PC-3 (cell line): ENCODE measurements around the gene SNX22. TPM values are rescaled to one million over a fixed set of nuclear protein-coding genes. Genes with fewer than 3 reads are reported as not detected.

Source experiments
- ATAC-seq: fragments of 200-7000 bp; cut with Tn5 transposase; 2 replicates; pipeline ENCODE4 v1.9.1; 2020; ENCODE audit warnings: mild to moderate bottlenecking, moderate library complexity
- BruUV-seq: library from RNA; stranded (reverse); fragments of 400-500 nt; replicated peaks from 2 replicates; lab custom pipeline; 2021; lab: Mats Ljungman, UMichigan
- CTCF ChIA-PET: fragments of 300-600 bp; sonication (Branson Sonifier 250); formaldehyde crosslinking; loops from one replicate; lab custom pipeline; 2022; ENCODE audit warnings: antibody characterized with exemption; lab: Charles Lee
- POLR2A ChIA-PET: fragments of 300-600 bp; sonication (Branson Sonifier 250); formaldehyde crosslinking; loops from one replicate; lab custom pipeline; 2022; ENCODE audit warnings: antibody characterized with exemption; ENCODE audit not compliant: unreplicated experiment; lab: Charles Lee
- DNase-seq: peaks from one replicate; pipeline ENCODE4 v3.0.0-alpha.2; 2015
- H2AFZ ChIP-seq: fragments of 300-600 bp; sonication (generic); 2 replicates; pipeline ENCODE4 v1.6.0; 2016; ENCODE audit warnings: antibody characterized with exemption, low read length
- H3F3A ChIP-seq: fragments of 300-600 bp; sonication (generic); one replicate; pipeline ENCODE4 v1.6.0; 2017; ENCODE audit warnings: antibody characterized with exemption, low read length, control low read depth, mild to moderate bottlenecking; ENCODE audit not compliant: unreplicated experiment
- H3K27ac ChIP-seq: fragments of 300-600 bp; sonication (generic); 2 replicates; pipeline ENCODE4 v1.5.1; 2016; ENCODE audit warnings: mild to moderate bottlenecking, low read length
- H3K27me3 ChIP-seq: fragments of 300-600 bp; sonication (generic); 2 replicates; pipeline ENCODE4 v1.6.1; 2016; ENCODE audit warnings: low read length, mixed read lengths
- H3K36me3 ChIP-seq: fragments of 300-600 bp; sonication (generic); 2 replicates; pipeline ENCODE4 v1.6.1; 2016; ENCODE audit warnings: low read depth, mixed run types, low read length, mixed read lengths
- H3K4me1 ChIP-seq: fragments of 300-600 bp; sonication (generic); 2 replicates; pipeline ENCODE4 v1.5.1; 2016; ENCODE audit warnings: low read length; ENCODE audit not compliant: insufficient read depth
- H3K4me2 ChIP-seq: fragments of 300-600 bp; sonication (generic); 2 replicates; pipeline ENCODE4 v1.6.0; 2016; ENCODE audit warnings: low read length
- H3K4me3 ChIP-seq: fragments of 300-600 bp; sonication (generic); 2 replicates; pipeline ENCODE4 v1.5.1; 2016; ENCODE audit warnings: mild to moderate bottlenecking, low read length, mixed read lengths
- H3K79me2 ChIP-seq: fragments of 300-600 bp; sonication (generic); 2 replicates; pipeline ENCODE4 v1.6.1; 2017; ENCODE audit warnings: low read length, mixed read lengths
- H3K9ac ChIP-seq: fragments of 300-600 bp; sonication (generic); 2 replicates; pipeline ENCODE4 v1.6.0; 2016; ENCODE audit warnings: mild to moderate bottlenecking, low read length
- H3K9me2 ChIP-seq: fragments of 300-600 bp; sonication (generic); replicated peaks from 2 replicates; pipeline ENCODE4 v1.6.1; 2016; ENCODE audit warnings: mixed run types, low read length, mixed read lengths
- H3K9me3 ChIP-seq: fragments of 300-600 bp; sonication (generic); 2 replicates; pipeline ENCODE4 v1.6.1; 2016; ENCODE audit warnings: low read length, mixed read lengths
- H4K20me1 ChIP-seq: fragments of 300-600 bp; sonication (generic); 2 replicates; pipeline ENCODE4 v1.6.1; 2016; ENCODE audit warnings: low read length, mixed read lengths
- EZH2 ChIP-seq: fragments of 300-600 bp; sonication (generic); IDR thresholded peaks from one replicate; pipeline ENCODE4 v1.6.1; 2017; ENCODE audit warnings: antibody characterized with exemption, mild to moderate bottlenecking, low read length; ENCODE audit not compliant: unreplicated experiment
- EZH2phosphoT487 ChIP-seq: fragments of 300-600 bp; sonication (generic); IDR thresholded peaks from 2 replicates; pipeline ENCODE4 v1.6.1; 2018; ENCODE audit warnings: mild to moderate bottlenecking, antibody characterized with exemption, low read length, borderline replicate concordance
- intact Hi-C: fragments of 100-400 bp; cut with micrococcal nuclease; formaldehyde crosslinking; loops from 2 replicates; pipeline ENCODE4 v1.9.0; 2023
- total RNA-seq: library from RNA; depleted of rRNA; stranded (reverse); fragments of >200 nt; gene quantifications from 2 replicates; pipeline ENCODE4 v1.2.3, GENCODE V29; 2014
- TF ChIP-seq, protein P1 (sequence below): fragments of 300-600 bp; sonication (generic); conservative IDR thresholded peaks from 2 replicates; pipeline ENCODE4 v1.5.1; 2017; ENCODE audit warnings: antibody characterized with exemption, low read depth, mild to moderate bottlenecking, low read length

The SNX22 gene
- total RNA-seq, 1 experiment from 2014 or later = 0.77 TPM

- Histone ChIP-seq H3K9ac (no peak overlapping the region), H4K20me1 (no peaks in the 10 kb centered on the region), H3K9me3 (no peaks in the 10 kb centered on the region), H3K27ac (no peak overlapping the region), H2AFZ (no peak overlapping the region), H3K79me2 (no peaks in the 10 kb centered on the region), H3K27me3 (no peaks in the 10 kb centered on the region), H3F3A (no peaks in the 10 kb centered on the region), H3K4me3 (no peak overlapping the region), H3K36me3 (peaks cover 20% of the 10 kb centered on the region), H3K4me2 (no peak overlapping the region), H3K4me1 (no peaks in the 10 kb centered on the region), H3K9me2 (no peaks in the 10 kb centered on the region)
- ATAC-seq = no peak
- DNase-seq = peak; percentile 13
- ChIA-PET POLR2A (no interaction called here), CTCF (no interaction called here)
- intact Hi-C loops = no loop called here
- BruUV-seq = no TSS peak
- TF ChIP-seq, protein P1, sequence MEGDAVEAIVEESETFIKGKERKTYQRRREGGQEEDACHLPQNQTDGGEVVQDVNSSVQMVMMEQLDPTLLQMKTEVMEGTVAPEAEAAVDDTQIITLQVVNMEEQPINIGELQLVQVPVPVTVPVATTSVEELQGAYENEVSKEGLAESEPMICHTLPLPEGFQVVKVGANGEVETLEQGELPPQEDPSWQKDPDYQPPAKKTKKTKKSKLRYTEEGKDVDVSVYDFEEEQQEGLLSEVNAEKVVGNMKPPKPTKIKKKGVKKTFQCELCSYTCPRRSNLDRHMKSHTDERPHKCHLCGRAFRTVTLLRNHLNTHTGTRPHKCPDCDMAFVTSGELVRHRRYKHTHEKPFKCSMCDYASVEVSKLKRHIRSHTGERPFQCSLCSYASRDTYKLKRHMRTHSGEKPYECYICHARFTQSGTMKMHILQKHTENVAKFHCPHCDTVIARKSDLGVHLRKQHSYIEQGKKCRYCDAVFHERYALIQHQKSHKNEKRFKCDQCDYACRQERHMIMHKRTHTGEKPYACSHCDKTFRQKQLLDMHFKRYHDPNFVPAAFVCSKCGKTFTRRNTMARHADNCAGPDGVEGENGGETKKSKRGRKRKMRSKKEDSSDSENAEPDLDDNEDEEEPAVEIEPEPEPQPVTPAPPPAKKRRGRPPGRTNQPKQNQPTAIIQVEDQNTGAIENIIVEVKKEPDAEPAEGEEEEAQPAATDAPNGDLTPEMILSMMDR = no peak
- no peak for TF ChIP-seq EZH2phosphoT487
Measured at GRCh38 chr15:64134345-64134829, 17.1 kb upstream of the SNX22 start.

DNA sequence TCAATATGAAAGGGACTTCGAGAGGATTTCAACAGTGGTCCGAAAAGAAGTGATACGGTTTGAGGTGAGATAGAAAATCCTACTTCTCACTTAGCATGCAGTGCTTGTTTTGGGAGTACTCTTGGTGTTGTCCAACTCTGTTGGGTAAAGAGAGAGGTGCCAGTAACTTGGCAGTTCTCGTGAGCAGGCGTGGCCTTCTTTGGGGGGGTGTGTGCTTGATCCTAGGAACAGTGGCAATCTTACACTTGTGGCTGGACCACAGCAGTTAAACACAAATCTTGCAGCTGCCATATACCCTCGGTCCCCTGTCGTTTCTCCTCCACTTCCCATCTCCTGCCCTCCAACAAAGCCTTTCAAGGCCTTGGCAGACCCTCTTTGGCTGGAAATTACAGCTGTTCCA is 15.2 kb upstream of the SNX22 start:
- H3K4me2 ChIP-seq = no peak overlapping the region
- CTCF ChIA-PET = no interaction called here
- no peaks in the 10 kb centered on the region for H3K27me3 ChIP-seq
- no peaks in the 10 kb centered on the region for H4K20me1 ChIP-seq
- no peak overlapping the region for H3K27ac ChIP-seq
- H3K4me1 ChIP-seq = no peaks in the 10 kb centered on the region
- DNase-seq (no peak), ATAC-seq (no peak)
- no peaks in the 10 kb centered on the region for H3K9me2 ChIP-seq
- BruUV-seq = no TSS peak
- no peak for TF ChIP-seq EZH2phosphoT487
- TF ChIP-seq, protein P1 = no peak
- TF ChIP-seq EZH2 = no peak
- peaks cover 10% of the 10 kb centered on the region; the same call in 1 of the 2 replicates for H3K36me3 ChIP-seq
- no peaks in the 10 kb centered on the region for H3K79me2 ChIP-seq
- no peak overlapping the region for H3K4me3 ChIP-seq
- H3K9me3 ChIP-seq = no peaks in the 10 kb centered on the region
- H3F3A ChIP-seq = no peaks in the 10 kb centered on the region
- intact Hi-C loops = no loop called here
- no peak overlapping the region for H2AFZ ChIP-seq
- POLR2A ChIA-PET = no interaction called here
- no peak overlapping the region for H3K9ac ChIP-seq

DNA sequence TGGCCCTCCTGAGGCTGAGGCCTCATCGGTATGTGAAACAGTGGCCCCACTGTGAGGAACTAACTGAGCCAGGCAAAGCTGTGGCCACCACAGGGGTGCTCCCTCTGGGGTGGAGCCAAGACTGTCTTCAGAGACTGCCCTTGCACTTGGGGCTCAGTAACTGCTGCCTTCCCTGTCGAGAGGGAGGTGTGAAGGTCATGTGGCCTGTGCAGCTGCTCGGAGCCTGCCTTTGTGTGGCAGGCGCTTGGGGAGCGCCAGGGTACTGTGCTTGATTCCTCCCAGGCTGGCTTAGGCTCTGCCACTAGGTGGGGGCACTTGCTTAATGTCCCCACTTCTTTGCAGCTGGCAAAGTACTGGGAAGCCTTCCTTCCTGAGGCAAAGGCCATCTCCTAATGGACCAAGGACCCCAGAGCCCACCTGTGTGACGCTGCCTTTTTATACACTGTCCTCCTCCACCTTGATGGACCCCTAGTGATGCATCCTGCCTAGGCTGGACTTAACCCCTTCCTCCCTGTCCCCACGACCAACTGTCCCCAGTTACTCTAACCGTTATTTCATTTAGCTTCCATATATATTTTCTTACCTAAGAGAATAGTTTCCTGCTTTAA is 14.2 kb upstream of the SNX22 start:
- POLR2A ChIA-PET = no interaction called here
- Histone ChIP-seq H3K79me2 (no peaks in the 10 kb centered on the region), H4K20me1 (no peaks in the 10 kb centered on the region), H3K4me3 (no peak overlapping the region), H3K4me2 (no peak overlapping the region), H3K27me3 (no peaks in the 10 kb centered on the region), H3K9me3 (no peaks in the 10 kb centered on the region), H2AFZ (no peak overlapping the region), H3K9me2 (no peaks in the 10 kb centered on the region), H3F3A (no peaks in the 10 kb centered on the region), H3K4me1 (no peaks in the 10 kb centered on the region), H3K36me3 (peaks cover 3% of the 10 kb centered on the region; the same call in 1 of the 2 replicates), H3K9ac (no peak overlapping the region), H3K27ac (no peak overlapping the region)
- DNase-seq (no peak), ATAC-seq (no peak)
- TF ChIP-seq, protein P1 = no peak
- no peak for TF ChIP-seq EZH2
- TF ChIP-seq EZH2phosphoT487 = no peak
- intact Hi-C loops = no loop called here
- CTCF ChIA-PET = no interaction called here
- BruUV-seq = no TSS peak
